ENCODE data around the gene TMEM163.

The TMEM163 gene

DNA sequence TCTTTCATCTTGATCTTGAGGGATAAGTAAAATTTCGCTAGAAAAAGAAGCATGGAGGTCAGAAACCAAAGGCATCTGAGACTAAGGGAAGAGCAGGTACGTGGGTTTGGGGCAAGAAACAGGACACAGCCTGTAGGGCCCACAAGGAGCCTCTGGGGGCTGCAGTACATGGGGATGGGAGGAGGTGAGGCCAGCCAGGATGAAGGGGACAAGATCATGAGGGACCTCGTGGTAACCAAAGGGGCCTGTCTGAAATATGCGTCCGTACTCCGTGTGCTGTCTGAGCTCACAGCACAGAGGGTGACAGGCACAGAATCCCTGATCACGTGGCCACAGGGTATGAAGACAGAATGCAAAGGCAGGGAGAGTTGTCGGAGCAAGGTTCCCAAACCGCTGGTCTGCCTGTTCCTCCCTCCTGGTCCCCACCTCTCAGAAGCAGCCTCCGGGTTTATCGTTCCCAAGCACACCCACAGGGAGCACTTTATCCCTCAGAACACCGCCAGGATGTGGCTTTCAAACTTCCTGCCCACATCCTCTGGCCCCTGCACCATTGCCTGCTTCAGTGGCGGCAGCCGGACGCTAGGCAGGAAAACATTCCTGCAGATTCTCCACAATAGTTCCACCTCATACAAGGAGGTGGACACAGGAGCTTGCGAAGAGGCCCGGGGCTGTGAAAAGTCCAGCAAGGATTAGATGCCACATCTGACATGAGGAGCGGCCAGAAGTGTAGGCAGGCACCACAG is 12.0 kb downstream of the TMEM163 start:
- peaks cover 24% of the 10 kb centered on the region for H3K79me1 ChIP-seq (replicated peaks; ENCODE audit: low read length, poor library complexity, severe bottlenecking)
- peak overlapping the region; percentile 45 for H2BK5ac ChIP-seq (ENCODE audit: low read depth, low read length, poor library complexity, severe bottlenecking)
- H3K18ac ChIP-seq (ENCODE audit: low read depth in 1 of 2, low read length in 2 of 2) = no peak overlapping the region
- no peak overlapping the region for H4K91ac ChIP-seq (ENCODE audit: low read length)
- peak overlapping the region; percentile 77 for H3K27ac ChIP-seq (ENCODE audit: low read length, poor library complexity, severe bottlenecking)
- no peak overlapping the region for H3K14ac ChIP-seq (ENCODE audit: low read length in 2 of 2)
- H2BK15ac ChIP-seq (ENCODE audit: low read depth, poor library complexity, severe bottlenecking) = no peak overlapping the region
- no peak overlapping the region for H2BK120ac ChIP-seq (ENCODE audit: low read depth, low read length)
- H3K23ac ChIP-seq (ENCODE audit: low read length in 2 of 2) = no peak overlapping the region
- peak overlapping the region; percentile 3 for H3K4me2 ChIP-seq (ENCODE audit: low read length, poor library complexity, severe bottlenecking)
- peak overlapping the region; percentile 21 for H4K8ac ChIP-seq (ENCODE audit: low read length)
- H3K9me3 ChIP-seq (ENCODE audit: control insufficient read depth, low read length) = no peaks in the 10 kb centered on the region
- H3K9ac ChIP-seq (ENCODE audit: low read length) = no peak overlapping the region
- H3K4ac ChIP-seq (ENCODE audit: low read depth in 1 of 2, low read length in 2 of 2) = no peak overlapping the region
- peaks cover 21% of the 10 kb centered on the region for H3K4me1 ChIP-seq (ENCODE audit: control insufficient read depth, insufficient read depth, low read depth, low read length)
- no peak overlapping the region for H2BK12ac ChIP-seq (ENCODE audit: low read length in 2 of 2)
- peaks cover 0 to 43% of the 10 kb centered on the region in 2 experiments for H3K27me3 ChIP-seq (ENCODE audit: control insufficient read depth in 1 of 2, insufficient read depth in 1 of 2, low read length in 2 of 2)
- no peak overlapping the region for H3K4me3 ChIP-seq (ENCODE audit: insufficient read depth in 1 of 2, low read depth in 1 of 2, low read length in 2 of 2)
- no peak for DNase-seq
- H3K36me3 ChIP-seq (ENCODE audit: control insufficient read depth in 1 of 2, insufficient read depth in 2 of 2, low read depth in 1 of 2, low read length in 2 of 2) = no peaks in the 10 kb centered on the region
- H2AK5ac ChIP-seq (ENCODE audit: low read length, severe bottlenecking) = peak overlapping the region; percentile 15
- no peak overlapping the region for H2AFZ ChIP-seq (ENCODE audit: low read depth, low read length)
- 64% methylated on average over 18 of the region's 18 CpGs for WGBS

GRCh38 chr2:134705861-134706586 is 12.8 kb downstream of the TMEM163 start:
- no peak overlapping the region for H2AFZ ChIP-seq (ENCODE audit: low read depth, low read length)
- WGBS = 79% methylated on average over 20 of the region's 21 CpGs

GRCh38 chr2:134704173-134704572 is 14.6 kb downstream of the TMEM163 start:
- no peak overlapping the region for H3K4me2 ChIP-seq (ENCODE audit: low read length, poor library complexity, severe bottlenecking)
- no peak for DNase-seq
- H3K4ac ChIP-seq (ENCODE audit: low read depth in 1 of 2, low read length in 2 of 2) = peak overlapping the region in 1 of 2 experiments; percentile 17
- no peak overlapping the region for H2AK5ac ChIP-seq (ENCODE audit: low read length, severe bottlenecking)
- H3K36me3 ChIP-seq (ENCODE audit: control insufficient read depth in 1 of 2, insufficient read depth in 2 of 2, low read depth in 1 of 2, low read length in 2 of 2) = no peaks in the 10 kb centered on the region
- no peak overlapping the region for H2BK15ac ChIP-seq (ENCODE audit: low read depth, poor library complexity, severe bottlenecking)
- no peak overlapping the region for H3K9ac ChIP-seq (ENCODE audit: low read length)
- no peaks in the 10 kb centered on the region for H3K9me3 ChIP-seq (ENCODE audit: control insufficient read depth, low read length)
- 90% methylated on average over 4 of the region's 4 CpGs for WGBS
- H4K91ac ChIP-seq (ENCODE audit: low read length) = no peak overlapping the region
- H2BK5ac ChIP-seq (ENCODE audit: low read depth, low read length, poor library complexity, severe bottlenecking) = no peak overlapping the region
- H3K27me3 ChIP-seq (ENCODE audit: control insufficient read depth in 1 of 2, insufficient read depth in 1 of 2, low read length in 2 of 2) = peaks cover 0 to 22% of the 10 kb centered on the region in 2 experiments
- peaks cover 26% of the 10 kb centered on the region for H3K79me1 ChIP-seq (replicated peaks; ENCODE audit: low read length, poor library complexity, severe bottlenecking)
- H2BK120ac ChIP-seq (ENCODE audit: low read depth, low read length) = no peak overlapping the region
- no peak overlapping the region for H2AFZ ChIP-seq (ENCODE audit: low read depth, low read length)
- H3K27ac ChIP-seq (ENCODE audit: low read length, poor library complexity, severe bottlenecking) = no peak overlapping the region
- no peak overlapping the region for H2BK12ac ChIP-seq (ENCODE audit: low read length in 2 of 2)
- H3K4me3 ChIP-seq (ENCODE audit: insufficient read depth in 1 of 2, low read depth in 1 of 2, low read length in 2 of 2) = no peak overlapping the region
- H3K18ac ChIP-seq (ENCODE audit: low read depth in 1 of 2, low read length in 2 of 2) = no peak overlapping the region
- no peak overlapping the region for H4K8ac ChIP-seq (ENCODE audit: low read length)
- no peak overlapping the region for H3K23ac ChIP-seq (ENCODE audit: low read length in 2 of 2)
- no peak overlapping the region for H3K14ac ChIP-seq (ENCODE audit: low read length in 2 of 2)
- H3K4me1 ChIP-seq (ENCODE audit: control insufficient read depth, insufficient read depth, low read depth, low read length) = peaks cover 21% of the 10 kb centered on the region

More at GRCh38 chr2:134705861-134706586, 12.8 kb downstream of the TMEM163 start:
- Histone ChIP-seq H2AK5ac (ENCODE audit: low read length, severe bottlenecking) (peak overlapping the region; percentile 15), H3K27me3 (ENCODE audit: control insufficient read depth in 1 of 2, insufficient read depth in 1 of 2, low read length in 2 of 2) (peaks cover 0 to 38% of the 10 kb centered on the region in 2 experiments), H2BK15ac (ENCODE audit: low read depth, poor library complexity, severe bottlenecking) (no peak overlapping the region), H3K9ac (ENCODE audit: low read length) (no peak overlapping the region), H4K91ac (ENCODE audit: low read length) (no peak overlapping the region), H3K4me3 (ENCODE audit: insufficient read depth in 1 of 2, low read depth in 1 of 2, low read length in 2 of 2) (no peak overlapping the region), H3K4me2 (ENCODE audit: low read length, poor library complexity, severe bottlenecking) (no peak overlapping the region), H2BK120ac (ENCODE audit: low read depth, low read length) (no peak overlapping the region), H3K14ac (ENCODE audit: low read length in 2 of 2) (no peak overlapping the region), H3K4me1 (ENCODE audit: control insufficient read depth, insufficient read depth, low read depth, low read length) (peaks cover 21% of the 10 kb centered on the region), H3K4ac (ENCODE audit: low read depth in 1 of 2, low read length in 2 of 2) (no peak overlapping the region), H3K18ac (ENCODE audit: low read depth in 1 of 2, low read length in 2 of 2) (no peak overlapping the region), H3K79me1 (replicated peaks; ENCODE audit: low read length, poor library complexity, severe bottlenecking) (peaks cover 28% of the 10 kb centered on the region), H2BK12ac (ENCODE audit: low read length in 2 of 2) (no peak overlapping the region), H4K8ac (ENCODE audit: low read length) (no peak overlapping the region), H2BK5ac (ENCODE audit: low read depth, low read length, poor library complexity, severe bottlenecking) (no peak overlapping the region), H3K27ac (ENCODE audit: low read length, poor library complexity, severe bottlenecking) (peak overlapping the region; percentile 77), H3K23ac (ENCODE audit: low read length in 2 of 2) (no peak overlapping the region), H3K36me3 (ENCODE audit: control insufficient read depth in 1 of 2, insufficient read depth in 2 of 2, low read depth in 1 of 2, low read length in 2 of 2) (no peaks in the 10 kb centered on the region), H3K9me3 (ENCODE audit: control insufficient read depth, low read length) (no peaks in the 10 kb centered on the region)
- no peak for DNase-seq

DNA sequence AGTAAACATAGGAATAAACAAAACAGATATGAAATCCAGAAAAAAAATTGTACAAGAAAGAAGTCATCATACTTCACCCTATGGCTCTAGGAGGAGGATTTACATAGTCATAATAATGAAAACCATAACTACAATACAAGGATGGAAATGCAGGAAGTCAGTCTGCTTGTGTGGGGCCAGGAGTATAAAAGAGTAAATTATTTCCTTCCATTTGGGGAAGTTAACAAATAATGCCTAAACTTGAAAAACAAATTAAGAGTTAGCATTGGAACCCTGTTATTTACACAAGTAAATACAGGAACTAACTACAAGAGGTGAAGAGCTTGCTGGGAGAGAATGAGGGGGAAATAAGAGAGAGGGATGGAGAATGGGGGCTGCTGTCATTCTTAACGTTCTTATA is 15.4 kb downstream of the TMEM163 start:
- H3K23ac ChIP-seq (ENCODE audit: low read length in 2 of 2) = no peak overlapping the region
- no peak overlapping the region for H4K91ac ChIP-seq (ENCODE audit: low read length)
- peaks cover 26% of the 10 kb centered on the region for H3K79me1 ChIP-seq (replicated peaks; ENCODE audit: low read length, poor library complexity, severe bottlenecking)
- H2BK12ac ChIP-seq (ENCODE audit: low read length in 2 of 2) = no peak overlapping the region
- no peak overlapping the region for H3K4ac ChIP-seq (ENCODE audit: low read depth in 1 of 2, low read length in 2 of 2)
- no peak overlapping the region for H2AFZ ChIP-seq (ENCODE audit: low read depth, low read length)
- H3K18ac ChIP-seq (ENCODE audit: low read depth in 1 of 2, low read length in 2 of 2) = no peak overlapping the region
- H3K14ac ChIP-seq (ENCODE audit: low read length in 2 of 2) = no peak overlapping the region
- DNase-seq = no peak
- H3K27ac ChIP-seq (ENCODE audit: low read length, poor library complexity, severe bottlenecking) = no peak overlapping the region
- H3K9ac ChIP-seq (ENCODE audit: low read length) = no peak overlapping the region
- no CpG with 5 or more reads among the region's 1 CpG for WGBS
- H2AK5ac ChIP-seq (ENCODE audit: low read length, severe bottlenecking) = no peak overlapping the region
- no peak overlapping the region for H3K4me2 ChIP-seq (ENCODE audit: low read length, poor library complexity, severe bottlenecking)
- peaks cover 21% of the 10 kb centered on the region for H3K4me1 ChIP-seq (ENCODE audit: control insufficient read depth, insufficient read depth, low read depth, low read length)
- H3K36me3 ChIP-seq (ENCODE audit: control insufficient read depth in 1 of 2, insufficient read depth in 2 of 2, low read depth in 1 of 2, low read length in 2 of 2) = no peaks in the 10 kb centered on the region
- no peak overlapping the region for H2BK120ac ChIP-seq (ENCODE audit: low read depth, low read length)
- no peak overlapping the region for H3K4me3 ChIP-seq (ENCODE audit: insufficient read depth in 1 of 2, low read depth in 1 of 2, low read length in 2 of 2)
- no peak overlapping the region for H4K8ac ChIP-seq (ENCODE audit: low read length)
- no peak overlapping the region for H2BK15ac ChIP-seq (ENCODE audit: low read depth, poor library complexity, severe bottlenecking)
- no peaks in the 10 kb centered on the region for H3K9me3 ChIP-seq (ENCODE audit: control insufficient read depth, low read length)
- H2BK5ac ChIP-seq (ENCODE audit: low read depth, low read length, poor library complexity, severe bottlenecking) = no peak overlapping the region
- peaks cover 0 to 22% of the 10 kb centered on the region in 2 experiments for H3K27me3 ChIP-seq (ENCODE audit: control insufficient read depth in 1 of 2, insufficient read depth in 1 of 2, low read length in 2 of 2)

Data from mesenchymal stem cell (in vitro differentiated cells and primary cell).